Kidney (tissue), 14 donors: ENCODE measurements around the gene SNX12. TPM values are rescaled to one million over a fixed set of nuclear protein-coding genes. Genes with fewer than 3 reads are reported as not detected.

Experiments
- DNase-seq, 5 donors: peaks; one replicate each; pipeline ENCODE4 v3.0.0-alpha.2; 2013 to 2020
- FAIRE-seq: peaks from 2 replicates; lab custom pipeline; 2012; peaks lifted over from hg19 to GRCh38; lab: Jason Lieb, UNC
- H3K27ac ChIP-seq, 2 donors: one replicate each; pipeline ENCODE4 v1.7.0; 2013; ENCODE audit warnings: low read depth in 2 of 2, low read length in 2 of 2, inconsistent platforms in 1 of 2
- H3K27me3 ChIP-seq: one replicate; pipeline ENCODE4 v1.7.1; 2013; ENCODE audit warnings: low read length, inconsistent platforms; ENCODE audit not compliant: control insufficient read depth, insufficient read depth
- H3K36me3 ChIP-seq, 3 donors: one replicate each; pipeline versions ENCODE4 v1.7.0 to v1.7.1; 2013; ENCODE audit warnings: low read length in 3 of 3, control low read depth in 1 of 3, inconsistent platforms in 1 of 3; ENCODE audit not compliant: insufficient read depth in 3 of 3, control insufficient read depth in 2 of 3
- H3K4me1 ChIP-seq, 3 donors: one replicate each; pipeline versions ENCODE4 v1.7.0 to v1.7.1; 2013; ENCODE audit warnings: low read length in 3 of 3, inconsistent platforms in 1 of 3, low read depth in 1 of 3; ENCODE audit not compliant: control insufficient read depth in 2 of 3, insufficient read depth in 2 of 3
- H3K4me3 ChIP-seq, 3 donors: one replicate each; pipeline versions ENCODE4 v1.7.0 to v1.8.1; 2013; ENCODE audit warnings: low read length in 3 of 3, control low read depth in 1 of 3, inconsistent platforms in 1 of 3
- H3K9ac ChIP-seq, 3 donors: one replicate each; pipeline versions ENCODE4 v1.7.0 to v1.7.1; 2013; ENCODE audit warnings: low read length in 3 of 3, control low read depth in 1 of 3, inconsistent platforms in 1 of 3
- H3K9me3 ChIP-seq, 3 donors: one replicate each; pipeline versions ENCODE4 v1.7.0 to v1.7.1; 2013; ENCODE audit warnings: low read length in 3 of 3, control low read depth in 1 of 3, inconsistent platforms in 1 of 3; ENCODE audit not compliant: control insufficient read depth in 2 of 3, insufficient read depth in 1 of 3
- CTCF ChIP-seq: IDR thresholded peaks from 3 replicates; pipeline ENCODE4 v1.5.1; 2012; ENCODE audit warnings: mild to moderate bottlenecking, moderate library complexity, borderline replicate concordance; ENCODE audit not compliant: insufficient read depth; ENCODE audit errors: extremely low read depth
- intact Hi-C: fragments of 100-400 bp; cut with DNase I; formaldehyde crosslinking; loops from one replicate; pipeline ENCODE4 v1.11.1; 2022
- polyA plus RNA-seq: library from polyadenylated mRNA; stranded (reverse); fragments of 350-450 nt; fragmentation: Illumina TruSeq; extraction: RNeasy Lipid Tissue Mini Kit (QIAGEN cat#74804); gene quantifications from one replicate; pipeline ENCODE4 v1.2.3, GENCODE V29; 2014; ENCODE audit warnings: low read depth, low replicate concordance; ENCODE audit not compliant: insufficient read depth
- total RNA-seq: library from RNA; stranded (reverse); fragmentation: NEBNext Ultra II Directional; extraction: Animal tissue kit (Norgen Biotek cat#: 25700); gene quantifications from one replicate; pipeline ENCODE4 v1.2.1, GENCODE V29; 2021
- donor health status: control.
- donor health status: control.
- donor health status: control.
- donor health status: control.
- donor health status: control.
- donor health status: DM: yes; HTN: yes; CAD: no.
- donor health status: Normal renal cell carcinoma (clear cell type).

The SNX12 gene
- total and polyA plus RNA-seq, 2 donors from 2014 or later: 48.9 to 70.1 TPM

- Histone ChIP-seq H3K9me3 (no peaks in the 10 kb centered on the region), H3K27me3 (no peaks in the 10 kb centered on the region), H3K4me1 (peaks cover 0 to 2% (median 0%) of the 10 kb centered on the region in 3 donors), H3K36me3 (no peaks in the 10 kb centered on the region), H3K9ac (peak overlapping the region; percentile 5 to 70 (median 58)), H3K4me3 (peak overlapping the region; percentile 74 to 90 (median 77)), H3K27ac (no peak overlapping the region)
- TF ChIP-seq CTCF: no peak
- peak in 3 of 5 donors; percentile 46 to 74 (median 54) for DNase-seq
- intact Hi-C loops: no loop called here
- no peak for FAIRE-seq
Observed at GRCh38 chrX:71095981-71096759, 28.0 kb upstream of the SNX12 start.

- peak within 1 kb of the TSS; percentile 48 to 71 (median 70) for H3K9ac ChIP-seq
- H3K9me3 ChIP-seq: no peaks in the 10 kb centered on the region
- H3K27ac ChIP-seq: peak within 1 kb of the TSS in 1 of 2 donors; percentile 37
- intact Hi-C loops: no loop called here
- no peaks in the 10 kb centered on the region for H3K36me3 ChIP-seq
- H3K4me1 ChIP-seq: peaks cover 0 to 2% (median 0%) of the 10 kb centered on the region in 3 donors
- FAIRE-seq (no peak), DNase-seq (peak; percentile 94 to 96 (median 95))
- H3K27me3 ChIP-seq: no peaks in the 10 kb centered on the region
- no peak for TF ChIP-seq CTCF
- peak within 1 kb of the TSS; percentile 79 to 90 (median 79) for H3K4me3 ChIP-seq
Observed at GRCh38 chrX:71095555-71095980, 27.4 kb upstream of the SNX12 start, which contains the start of gene FOXO4. Gene FOXO4, plus strand, starts transcription at chrX:71095851. Its CDS starts 678 bp downstream, at chrX:71096529.

- DNase-seq (no peak), FAIRE-seq (no peak)
- TF ChIP-seq CTCF: no peak
- H3K4me3 ChIP-seq: peak overlapping the region; percentile 79 to 90 (median 79)
- no peaks in the 10 kb centered on the region for H3K9me3 ChIP-seq
- no peaks in the 10 kb centered on the region for H3K27me3 ChIP-seq
- H3K4me1 ChIP-seq: peaks cover 0 to 2% (median 0%) of the 10 kb centered on the region in 3 donors
- H3K9ac ChIP-seq: peak overlapping the region; percentile 48 to 71 (median 64)
- intact Hi-C loops: no loop called here
- H3K36me3 ChIP-seq: no peaks in the 10 kb centered on the region
- H3K27ac ChIP-seq: no peak overlapping the region
Observed at GRCh38 chrX:71095033-71095432, 26.9 kb upstream of the SNX12 start.
